ENCODE data around the gene TEAD1.

Gene TEAD1

DNA sequence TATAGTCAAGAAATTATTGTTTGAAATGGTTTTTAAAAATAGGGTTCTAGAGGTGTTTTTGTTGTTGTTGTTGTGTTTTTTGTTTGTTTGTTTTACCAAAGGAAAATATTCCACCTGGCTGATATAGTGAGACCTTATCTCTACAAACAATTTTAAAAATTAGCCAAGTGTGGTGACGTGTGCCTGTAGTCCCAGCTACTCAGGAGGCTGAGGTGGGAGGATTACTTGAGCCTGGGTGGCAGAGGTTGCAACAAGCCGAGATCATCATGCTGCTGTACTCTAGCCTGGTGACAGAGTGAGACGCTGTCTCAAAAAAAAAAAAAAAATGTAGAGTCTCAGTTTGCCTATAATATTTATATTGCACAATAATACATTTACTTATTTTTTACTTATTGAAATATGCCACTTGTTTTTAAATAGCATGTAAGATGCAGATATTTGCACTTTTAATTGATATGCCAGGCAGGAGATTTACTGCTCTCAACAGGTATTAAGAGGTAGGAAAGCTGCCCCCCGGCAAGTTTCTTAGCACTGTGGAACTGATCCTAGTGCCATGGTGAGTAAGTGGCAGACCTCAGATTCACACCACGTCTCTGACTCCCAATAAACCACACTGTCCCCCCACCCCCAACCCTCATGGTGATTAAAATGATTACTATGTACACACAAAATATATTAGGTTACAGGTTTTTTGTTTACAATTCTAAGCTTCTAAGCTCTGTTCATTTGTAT, 157.4 kb downstream of the TEAD1 start:
- DNase-seq (ENCODE audit: low read depth in 2 of 3, low spot score in 2 of 3) = no peak

DNA sequence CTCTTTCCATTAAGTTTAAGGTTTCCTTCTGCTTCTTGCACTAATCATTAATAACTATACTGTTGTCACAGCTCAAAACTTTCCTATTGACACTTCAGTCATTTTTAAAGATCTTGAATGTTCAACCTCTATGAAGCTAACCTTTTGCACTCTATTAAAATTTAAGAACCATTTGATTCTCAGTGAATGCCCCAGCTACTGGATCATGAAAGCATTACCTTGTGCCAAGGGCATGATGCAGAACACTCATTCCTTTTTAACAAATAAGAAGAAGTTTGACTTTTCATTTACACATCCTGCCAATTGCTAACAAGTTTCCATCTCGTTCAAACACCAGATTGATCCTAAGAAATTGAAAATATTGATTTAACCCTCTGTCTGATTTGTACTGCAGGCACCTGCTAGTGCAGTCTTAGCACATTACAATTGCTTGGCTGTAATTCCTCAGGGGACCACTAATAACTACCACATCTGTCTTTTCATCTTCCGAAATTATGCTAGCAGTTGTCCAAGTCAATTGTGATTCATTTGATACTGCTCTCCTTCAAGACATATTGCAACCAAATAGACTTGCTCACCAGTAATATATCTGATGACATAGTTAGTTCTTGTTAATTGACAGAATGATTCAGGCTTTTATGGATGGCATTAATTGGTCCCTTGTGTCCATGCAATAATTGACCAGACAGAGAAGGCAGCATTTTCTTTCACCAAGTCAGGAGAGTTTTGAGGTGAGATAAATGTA, 158.4 kb downstream of the TEAD1 start:
- no peak for DNase-seq (ENCODE audit: low read depth in 2 of 3, low spot score in 2 of 3)

DNA sequence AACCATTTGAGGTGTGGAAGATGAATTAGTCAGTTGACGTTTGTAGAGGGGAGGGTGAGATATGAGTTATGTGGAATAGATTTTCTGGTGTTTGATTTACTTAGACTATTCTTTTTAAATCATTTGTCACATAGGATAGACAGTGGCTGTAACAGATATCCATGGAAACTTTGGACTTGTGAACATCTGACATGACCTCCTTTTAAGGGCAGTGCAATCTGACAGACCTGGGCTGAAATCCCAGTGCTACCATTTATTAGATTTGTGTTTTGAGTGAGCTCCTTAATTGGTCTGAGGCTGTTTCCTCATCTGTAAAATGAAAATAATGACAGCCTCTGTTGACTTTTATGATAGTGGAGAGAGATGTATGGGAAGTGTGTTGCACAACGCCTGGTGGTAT, 159.9 kb downstream of the TEAD1 start:
- DNase-seq (ENCODE audit: low read depth in 2 of 3, low spot score in 2 of 3) = no peak

DNA sequence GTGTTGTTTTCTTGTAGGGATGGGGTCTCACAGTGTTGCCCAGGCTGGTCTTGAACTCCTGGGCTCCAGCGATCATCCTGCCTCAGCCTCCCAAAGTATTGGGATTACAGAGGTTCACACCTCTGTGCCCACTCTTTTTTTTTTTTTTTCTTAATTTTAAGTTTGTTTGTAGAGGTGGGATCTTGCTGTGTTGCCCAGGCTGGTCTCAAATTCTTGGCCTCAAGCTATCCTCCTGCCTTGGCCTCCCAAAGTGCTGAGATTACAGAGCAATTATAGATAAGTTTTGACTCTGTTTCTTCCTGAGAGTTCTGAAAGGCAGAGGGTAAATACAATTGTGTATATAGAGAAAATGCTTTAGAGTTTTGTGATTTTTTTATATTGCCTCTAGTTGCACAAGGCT, 160.4 kb downstream of the TEAD1 start:
- no peak for DNase-seq (ENCODE audit: low read depth in 2 of 3, low spot score in 2 of 3)

GRCh38 chr11:12835286-12835685, 161.1 kb downstream of the TEAD1 start:
- no peak for DNase-seq (ENCODE audit: low read depth in 2 of 3, low spot score in 2 of 3)

DNA sequence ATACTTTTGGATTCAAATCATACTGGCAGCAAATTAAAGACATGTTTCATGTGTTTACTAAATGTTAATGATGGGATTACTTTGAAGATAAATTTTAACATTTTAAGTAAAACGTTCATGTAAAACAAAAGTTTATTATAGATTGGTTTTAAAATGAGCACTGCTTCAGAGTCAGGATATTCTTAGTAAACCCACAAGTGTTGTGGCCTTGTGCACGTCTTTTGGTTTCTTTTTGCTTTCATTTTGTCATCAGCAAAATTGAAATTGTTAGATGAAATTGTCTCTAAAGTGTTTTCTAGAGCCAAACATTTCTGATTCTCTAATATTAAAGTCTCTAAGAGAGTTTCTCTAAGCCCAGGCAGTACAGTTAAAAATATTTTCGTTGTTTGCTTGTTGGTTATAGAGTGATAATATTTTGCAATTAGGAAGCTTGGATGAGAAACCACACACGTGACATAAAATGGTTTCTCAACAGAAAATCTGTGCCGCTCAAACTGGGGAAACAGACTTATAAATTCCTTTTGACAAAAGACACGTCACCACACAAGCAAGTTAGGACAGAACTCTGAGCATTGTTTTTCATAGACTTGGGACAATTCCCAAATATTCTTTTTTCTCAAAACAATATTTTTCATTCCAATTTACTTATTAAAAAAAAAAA, 164.4 kb downstream of the TEAD1 start:
- no peak for DNase-seq (ENCODE audit: low read depth in 2 of 3, low spot score in 2 of 3)

DNA sequence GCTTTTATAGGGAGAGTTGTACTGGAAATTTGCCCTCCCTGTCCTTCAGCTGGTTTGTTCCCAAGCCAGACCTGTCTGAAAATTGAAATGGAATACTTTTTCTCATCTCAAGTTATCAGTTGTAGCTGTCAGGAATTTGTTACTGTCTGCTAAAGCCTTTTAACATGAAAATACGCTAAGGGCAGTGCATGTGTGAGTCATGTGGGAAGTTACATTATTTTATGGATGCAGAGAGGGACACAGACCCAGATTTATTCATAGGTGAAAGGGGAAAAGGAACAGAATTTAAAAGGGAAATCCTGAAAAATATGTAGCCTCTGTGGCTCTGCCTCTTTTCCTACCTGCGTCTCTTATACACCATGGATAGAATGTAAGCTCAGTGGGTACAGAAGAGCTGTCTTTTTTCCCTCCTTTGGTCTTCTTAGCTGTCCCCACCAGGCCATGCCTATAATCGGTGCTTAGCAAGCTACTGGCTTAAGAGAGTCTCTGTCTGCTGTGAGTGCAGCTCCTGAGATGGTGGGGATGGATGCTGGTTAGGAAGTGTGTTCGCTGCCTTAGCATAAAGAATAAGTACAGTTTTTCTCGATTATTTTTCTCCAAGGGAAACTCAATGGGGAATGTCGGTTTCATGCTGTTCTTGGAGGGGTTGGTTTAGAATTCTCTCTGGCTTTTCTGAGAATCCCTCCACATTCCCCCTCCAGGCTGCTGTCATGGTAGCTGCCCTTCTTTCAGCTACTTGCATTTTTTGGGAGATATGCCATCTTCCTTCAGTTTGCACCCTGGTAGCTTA, 166.8 kb downstream of the TEAD1 start:
- DNase-seq (ENCODE audit: low read depth in 2 of 3, low spot score in 2 of 3) = no peak

DNA sequence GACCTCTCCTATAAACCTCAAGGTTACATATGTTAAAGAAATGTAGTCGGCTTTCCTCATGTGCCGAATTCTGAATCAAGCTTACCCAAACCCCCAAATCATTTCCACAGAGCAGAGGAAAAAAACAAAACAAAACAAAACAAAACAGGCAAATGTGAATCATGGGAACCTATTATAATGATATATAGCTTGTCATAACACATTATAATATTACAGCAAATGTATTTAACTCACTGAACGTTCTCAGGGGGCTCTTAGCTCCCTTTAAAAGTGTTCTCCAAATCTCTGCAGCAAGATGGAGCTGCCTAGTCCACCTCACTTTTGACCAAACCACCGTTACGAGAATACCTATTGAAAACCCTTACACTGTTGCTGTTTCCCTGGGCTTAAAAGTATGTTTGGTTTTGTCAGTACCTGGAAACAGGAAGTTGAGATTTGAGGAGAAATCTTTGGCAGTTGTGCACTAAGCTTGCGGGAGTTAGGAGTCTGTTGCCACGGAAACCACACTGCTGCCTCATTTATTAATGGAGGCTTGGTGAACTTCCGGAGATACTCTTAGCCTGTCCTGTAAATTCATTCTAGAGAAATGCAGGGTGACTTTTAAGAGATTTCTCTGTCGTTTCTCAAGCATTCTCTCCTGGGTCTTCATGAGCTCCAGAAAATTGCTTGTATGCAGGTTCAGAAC, 167.9 kb downstream of the TEAD1 start:
- DNase-seq (ENCODE audit: low read depth in 2 of 3, low spot score in 2 of 3) = no peak

DNA sequence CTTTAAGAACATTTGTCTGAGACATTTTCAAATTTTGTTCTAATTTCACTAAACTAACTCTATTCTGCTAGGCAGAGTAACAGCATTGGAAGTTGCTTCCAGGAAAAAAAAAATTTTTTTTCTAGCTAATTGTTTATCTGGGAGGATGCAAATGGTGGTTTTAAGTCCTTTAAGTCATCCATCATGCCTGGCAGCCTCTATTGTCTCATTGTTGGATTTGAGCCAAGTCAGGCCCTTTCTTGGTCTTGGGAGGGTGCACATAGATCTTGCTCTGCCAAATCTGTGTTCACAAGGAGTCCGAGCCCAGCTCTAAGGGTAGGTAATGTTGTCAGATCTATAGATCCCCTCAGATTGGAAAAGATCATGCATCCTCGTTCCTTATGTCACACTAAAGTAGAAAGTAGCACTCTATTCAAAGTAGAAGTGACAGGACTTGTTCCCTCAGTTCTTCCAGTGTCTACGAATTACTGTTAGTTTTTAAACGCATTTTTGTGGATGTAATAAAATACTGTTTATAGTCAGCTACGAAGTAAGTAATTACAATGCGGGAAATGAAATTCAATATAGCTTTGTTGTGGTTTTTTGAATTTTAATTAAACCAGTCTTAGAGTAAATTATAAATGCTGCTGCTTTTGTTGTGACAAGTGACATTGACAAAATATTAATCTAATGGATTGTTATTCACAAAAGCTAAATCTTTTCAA, 168.9 kb downstream of the TEAD1 start:
- DNase-seq (ENCODE audit: low read depth in 2 of 3, low spot score in 2 of 3) = no peak

- no peak for DNase-seq (ENCODE audit: low read depth in 2 of 3, low spot score in 2 of 3)
Measured at GRCh38 chr11:12845163-12845562, 170.9 kb downstream of the TEAD1 start.

- DNase-seq (ENCODE audit: low read depth in 2 of 3, low spot score in 2 of 3) = no peak
Measured at GRCh38 chr11:12845739-12846358, 171.6 kb downstream of the TEAD1 start.

DNA sequence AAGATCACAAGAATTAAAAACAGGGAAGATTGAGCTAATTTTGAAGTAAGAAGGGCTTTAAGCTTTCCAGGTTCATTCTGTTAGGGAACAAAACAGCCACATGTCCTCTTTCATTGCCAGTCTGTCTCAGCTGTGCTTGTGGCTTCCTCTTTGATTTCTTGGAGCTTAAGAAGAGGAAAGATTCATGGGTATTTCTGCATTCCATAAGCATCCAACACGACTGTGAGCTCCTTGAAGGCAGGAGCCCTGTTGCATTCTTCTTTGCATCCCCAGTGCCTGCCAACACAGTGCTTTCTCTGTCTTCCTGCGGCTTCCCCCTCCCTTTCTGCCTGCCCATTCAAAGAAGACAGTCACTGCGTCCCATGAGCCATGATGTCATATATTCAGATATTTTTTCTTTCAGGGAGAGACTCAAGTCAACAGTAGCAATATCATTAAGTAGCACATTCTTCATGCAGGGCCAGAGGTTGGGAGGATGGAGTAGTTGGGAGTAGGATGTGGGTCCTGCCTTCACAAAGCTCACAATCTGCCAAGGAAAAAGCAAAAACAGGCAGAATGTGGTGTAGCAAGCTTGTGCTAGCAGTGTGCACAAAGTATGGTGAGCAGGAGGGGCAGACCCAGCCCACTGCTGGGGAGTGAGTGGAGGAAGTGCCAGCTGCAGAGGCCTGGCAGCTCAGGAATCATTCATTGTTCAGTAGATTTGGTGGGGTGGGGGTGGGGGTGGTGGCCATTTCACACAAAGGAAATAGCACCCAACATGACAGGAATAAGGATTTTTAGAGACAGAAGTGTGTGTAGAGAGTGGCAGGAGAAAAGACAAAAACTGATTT, 172.8 kb downstream of the TEAD1 start:
- DNase-seq (ENCODE audit: low read depth in 2 of 3, low spot score in 2 of 3) = no peak

GRCh38 chr11:12848413-12848812, 174.2 kb downstream of the TEAD1 start:
- no peak for DNase-seq (ENCODE audit: low read depth in 2 of 3, low spot score in 2 of 3)

- no peak for DNase-seq (ENCODE audit: low read depth in 2 of 3, low spot score in 2 of 3)
Measured at GRCh38 chr11:12853325-12853651, 179.1 kb downstream of the TEAD1 start.

- no peak for DNase-seq (ENCODE audit: low read depth in 2 of 3, low spot score in 2 of 3)
Measured at GRCh38 chr11:12853652-12854296, 179.6 kb downstream of the TEAD1 start.

DNA sequence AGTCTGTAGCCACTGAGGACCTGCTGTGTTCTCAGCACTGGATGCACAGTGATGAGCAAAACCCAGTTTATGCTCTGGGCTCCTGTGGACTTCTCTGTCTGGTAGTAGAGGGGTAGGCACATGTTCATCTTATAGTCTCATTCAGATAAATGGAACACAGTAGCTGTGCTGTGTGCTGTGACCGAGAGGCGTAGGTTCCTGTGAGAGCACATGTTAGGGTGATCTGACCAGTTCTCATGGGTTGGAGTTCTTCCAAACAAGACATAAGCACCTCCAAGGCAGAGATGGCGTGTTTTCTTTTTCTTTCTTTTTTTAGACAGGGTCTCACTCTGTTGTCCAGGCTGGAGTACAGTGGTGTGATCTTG, 180.1 kb downstream of the TEAD1 start:
- DNase-seq (ENCODE audit: low read depth in 2 of 3, low spot score in 2 of 3) = no peak

DNA sequence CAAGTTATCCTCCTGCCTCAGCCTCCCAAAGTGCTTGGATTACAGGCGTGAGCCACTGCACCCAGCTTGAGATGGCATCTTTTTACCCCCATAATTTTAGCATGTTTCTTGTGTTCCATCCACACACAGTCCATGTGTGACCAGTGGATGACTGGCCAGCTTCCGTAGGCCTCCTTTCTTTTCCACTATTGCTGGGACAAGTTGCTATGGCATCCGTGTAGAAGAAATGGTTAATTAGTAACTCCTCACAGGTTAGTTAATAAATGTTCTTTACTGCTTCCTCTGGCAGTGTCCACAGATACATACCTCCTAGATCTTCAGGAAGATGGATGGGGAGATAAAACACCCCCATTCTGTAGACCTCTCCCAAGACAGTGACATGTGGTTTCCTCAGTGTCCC, 180.6 kb downstream of the TEAD1 start:
- no peak for DNase-seq (ENCODE audit: low read depth in 2 of 3, low spot score in 2 of 3)

- no peak for DNase-seq (ENCODE audit: low read depth in 2 of 3, low spot score in 2 of 3)
Measured at GRCh38 chr11:12856338-12856737, 182.1 kb downstream of the TEAD1 start.

DNA sequence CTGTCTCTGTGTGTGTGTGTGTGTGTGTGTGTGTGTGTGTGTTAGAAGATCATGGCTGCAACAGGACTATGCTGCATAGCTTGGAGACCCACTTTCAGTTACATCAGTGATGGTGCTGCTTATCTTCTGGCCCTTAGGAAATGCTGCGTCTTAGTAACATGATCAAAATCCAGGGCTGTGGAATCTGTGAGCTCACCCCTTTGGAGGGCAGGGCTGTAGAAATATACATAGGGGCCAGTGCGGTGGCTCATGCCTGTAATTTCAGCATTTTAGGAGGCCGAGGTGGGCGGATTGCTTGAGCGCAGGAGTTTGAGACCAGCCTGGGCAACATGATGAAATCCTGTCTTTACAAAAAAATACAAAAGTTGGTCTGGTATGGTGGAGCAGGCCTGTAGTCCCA, 183.4 kb downstream of the TEAD1 start:
- no peak for DNase-seq (ENCODE audit: low read depth in 2 of 3, low spot score in 2 of 3)

All from activated CD8-positive, alpha-beta memory T cell treated with anti-CD3 and anti-CD28 coated beads for 48 hours (primary cell).